LNCAP (cell line): ENCODE measurements around the gene RXRA.

ENCODE experiments used
- TF ChIP-seq, protein P1 (sequence below): fragments of 450-650 bp; IDR thresholded peaks from 2 replicates; pipeline ENCODE4 v1.5.1; 2017; ENCODE audit warnings: mild to moderate bottlenecking

The RXRA gene

GRCh38 chr9:134381272-134381661 is 55.0 kb downstream of the RXRA start:
- TF ChIP-seq, protein P1, sequence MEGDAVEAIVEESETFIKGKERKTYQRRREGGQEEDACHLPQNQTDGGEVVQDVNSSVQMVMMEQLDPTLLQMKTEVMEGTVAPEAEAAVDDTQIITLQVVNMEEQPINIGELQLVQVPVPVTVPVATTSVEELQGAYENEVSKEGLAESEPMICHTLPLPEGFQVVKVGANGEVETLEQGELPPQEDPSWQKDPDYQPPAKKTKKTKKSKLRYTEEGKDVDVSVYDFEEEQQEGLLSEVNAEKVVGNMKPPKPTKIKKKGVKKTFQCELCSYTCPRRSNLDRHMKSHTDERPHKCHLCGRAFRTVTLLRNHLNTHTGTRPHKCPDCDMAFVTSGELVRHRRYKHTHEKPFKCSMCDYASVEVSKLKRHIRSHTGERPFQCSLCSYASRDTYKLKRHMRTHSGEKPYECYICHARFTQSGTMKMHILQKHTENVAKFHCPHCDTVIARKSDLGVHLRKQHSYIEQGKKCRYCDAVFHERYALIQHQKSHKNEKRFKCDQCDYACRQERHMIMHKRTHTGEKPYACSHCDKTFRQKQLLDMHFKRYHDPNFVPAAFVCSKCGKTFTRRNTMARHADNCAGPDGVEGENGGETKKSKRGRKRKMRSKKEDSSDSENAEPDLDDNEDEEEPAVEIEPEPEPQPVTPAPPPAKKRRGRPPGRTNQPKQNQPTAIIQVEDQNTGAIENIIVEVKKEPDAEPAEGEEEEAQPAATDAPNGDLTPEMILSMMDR = no peak

GRCh38 chr9:134381671-134382516 is 55.6 kb downstream of the RXRA start:
- TF ChIP-seq, protein P1 = 0 out of 2 replicates have a peak, but pooled peaks have one; percentile 20

- TF ChIP-seq, protein P1 = no peak
Measured at GRCh38 chr9:134382733-134383132, 56.5 kb downstream of the RXRA start.

DNA sequence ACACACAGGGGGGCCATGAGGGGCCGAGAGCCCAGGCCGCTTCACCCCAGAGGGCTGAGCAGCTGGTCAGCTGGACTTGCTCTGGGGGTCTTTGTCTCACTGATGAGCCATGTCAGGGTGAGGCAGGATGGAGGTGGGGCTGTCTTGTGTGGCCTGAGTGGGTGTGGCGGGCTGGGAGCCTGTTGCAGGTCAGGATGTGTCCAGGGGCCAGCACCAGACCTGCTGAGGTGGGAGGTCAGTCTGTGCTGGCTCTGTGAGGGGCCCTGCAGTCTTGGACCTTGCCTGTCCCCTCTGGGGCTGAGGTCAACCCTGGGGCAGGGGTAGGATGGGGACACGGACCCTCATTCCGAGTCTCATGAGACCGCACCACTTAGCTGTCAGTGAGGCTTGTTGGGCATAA is 56.9 kb downstream of the RXRA start:
- TF ChIP-seq, protein P1 = no peak

DNA sequence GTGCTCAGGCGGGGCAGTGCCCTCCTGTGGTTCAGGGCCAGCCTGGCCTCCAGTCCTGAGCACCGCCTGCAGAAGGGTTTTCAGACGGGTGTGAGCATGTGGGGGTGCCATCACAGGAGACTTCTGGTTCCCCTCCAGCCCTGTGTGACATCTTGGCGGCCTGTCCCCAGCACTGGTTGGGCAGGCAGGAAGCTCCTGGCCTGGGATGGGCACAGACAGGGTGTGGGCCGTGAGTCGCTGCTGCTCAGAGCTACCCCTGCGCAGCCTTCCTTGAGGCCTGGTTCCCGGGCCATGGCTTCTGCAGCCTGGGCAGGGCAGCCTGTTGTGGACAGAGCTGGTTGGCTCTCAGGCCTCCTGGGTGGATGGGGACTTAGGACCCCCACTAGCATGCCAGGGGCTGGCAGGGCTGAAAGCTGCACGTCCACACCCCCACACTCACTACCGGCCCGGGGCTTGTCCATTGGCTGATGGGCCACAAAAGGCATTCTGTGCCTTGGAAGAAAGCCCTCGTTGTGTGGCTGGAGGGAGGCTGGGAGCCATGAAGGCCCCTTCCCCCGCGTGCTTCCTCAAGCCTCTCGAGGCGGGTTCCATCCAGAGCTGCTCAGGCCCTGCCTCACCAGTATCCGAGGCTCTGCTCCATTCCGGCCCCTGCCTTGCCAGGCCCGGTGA is 58.7 kb downstream of the RXRA start:
- TF ChIP-seq, protein P1 = no peak

DNA sequence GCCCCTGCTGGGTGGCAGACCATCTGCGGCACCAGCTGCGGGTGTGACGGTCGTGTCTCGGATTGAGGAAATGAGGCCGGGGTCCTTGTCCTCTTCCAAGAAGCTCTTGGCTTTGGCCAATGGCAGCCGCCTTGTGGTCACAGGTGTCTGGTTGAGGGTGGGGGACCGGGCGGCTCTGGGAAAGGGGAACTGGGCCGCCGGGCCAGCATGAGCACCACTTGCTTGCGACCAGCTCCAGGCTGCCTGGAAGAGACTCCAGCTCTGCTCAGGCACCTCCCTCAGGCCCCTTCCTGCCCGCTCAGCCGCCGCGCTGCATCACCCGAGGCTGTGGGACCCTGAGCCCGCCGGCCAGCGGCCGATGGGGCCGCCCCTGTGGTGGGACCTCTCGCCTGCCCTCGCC is 59.7 kb downstream of the RXRA start:
- TF ChIP-seq, protein P1 = no peak

DNA sequence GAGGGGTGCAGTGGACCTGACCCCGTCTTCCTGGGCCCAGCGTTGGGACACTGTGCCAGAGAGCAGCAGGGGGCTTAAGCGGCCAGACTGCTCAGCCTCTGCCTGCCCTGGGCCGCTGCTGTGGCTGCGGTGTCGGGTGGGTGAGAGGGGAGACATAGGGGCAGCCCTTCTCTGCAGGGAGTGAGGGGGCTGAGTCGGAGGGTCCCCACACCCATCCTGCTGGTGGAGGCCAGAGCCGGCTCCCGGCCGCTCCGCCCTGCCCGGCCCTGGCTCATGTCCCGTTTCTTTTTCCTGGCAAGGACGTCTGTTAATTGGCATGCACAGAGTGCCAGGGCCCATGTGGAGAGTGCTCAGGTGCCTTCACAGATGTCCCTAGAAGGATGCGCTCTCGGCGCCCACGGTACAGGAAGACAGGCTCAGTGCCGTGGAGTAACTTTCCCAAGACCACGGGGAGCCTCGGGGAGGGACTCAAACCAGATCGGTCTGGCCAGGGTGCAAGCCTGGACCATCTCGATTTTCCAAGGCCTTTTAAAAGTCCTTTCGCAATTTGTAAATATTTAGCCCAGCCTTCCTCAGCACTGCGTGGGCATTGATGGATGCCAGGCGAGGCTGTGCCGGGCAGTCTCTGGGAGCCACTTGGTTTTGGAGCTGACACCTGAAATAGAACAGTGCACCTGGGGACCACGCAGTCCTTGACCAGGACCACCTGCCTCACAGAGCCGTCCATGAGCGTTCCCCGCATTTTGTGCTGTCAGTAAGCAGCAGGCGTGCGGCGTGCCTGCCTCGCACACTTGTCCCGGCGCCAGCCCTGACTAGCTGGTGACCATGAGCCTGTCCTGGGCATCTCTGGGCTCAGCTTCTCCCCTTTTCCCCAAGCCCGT is 60.9 kb downstream of the RXRA start:
- TF ChIP-seq, protein P1 = no peak
